NOMO-1 (cell line): ENCODE data around the gene USP26.
"Not testable (repeated sequence)": the region's sequence is repeated elsewhere in the genome, so short reads cannot be mapped to it uniquely, and the experiment has no call there.

Experiments
- DNase-seq, 2 experiments: peaks; one replicate each; lab custom pipeline; 2025; ENCODE audit not compliant: unreplicated experiment in 2 of 2; lab: John Stamatoyannopoulos, UW

Gene USP26

GRCh38 chrX:133044145-133044786 is 52.6 kb downstream of the USP26 start:
- not testable (repeated sequence) for DNase-seq

DNA sequence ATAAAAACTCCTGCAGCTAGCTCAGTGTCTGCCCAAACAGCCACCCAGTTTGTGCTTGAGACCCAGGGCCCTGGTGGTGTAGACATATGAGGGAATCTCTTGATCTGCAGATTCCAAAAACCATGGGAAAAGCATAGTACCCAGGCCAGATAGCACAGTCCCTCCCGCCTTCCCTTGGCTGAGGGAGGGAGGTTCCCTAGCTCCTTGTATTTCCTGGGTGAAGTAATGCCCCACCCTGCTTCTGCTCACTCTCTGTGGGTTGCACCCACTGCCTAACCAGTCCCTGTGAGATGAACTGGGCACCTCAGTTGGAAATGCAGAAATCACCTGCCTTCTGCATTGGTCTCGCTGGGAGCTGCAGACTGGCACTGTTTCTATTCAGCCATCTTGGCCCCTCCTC is 54.6 kb downstream of the USP26 start:
- no peak for DNase-seq

DNA sequence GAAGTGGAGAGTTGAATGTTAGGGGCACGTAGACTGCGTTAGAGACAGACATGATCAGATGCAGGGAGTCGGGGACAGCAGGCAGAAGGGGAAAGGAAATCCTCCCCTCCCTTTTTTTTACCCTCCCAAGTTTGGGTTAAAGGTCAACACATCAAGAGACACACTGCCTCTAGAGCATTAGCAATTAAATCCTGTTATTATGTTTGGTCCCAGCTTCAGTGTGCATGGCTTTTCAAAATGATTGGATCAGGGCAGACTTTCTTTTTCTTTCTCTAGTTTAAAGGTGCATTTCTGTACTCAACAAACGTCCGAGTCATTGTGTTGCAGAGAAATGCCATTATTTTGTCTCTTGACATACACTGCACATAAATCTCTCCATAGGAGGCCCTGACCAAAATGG is 63.9 kb downstream of the USP26 start:
- DNase-seq = no peak

- no peak for DNase-seq
Measured at GRCh38 chrX:133018229-133018628, 78.7 kb downstream of the USP26 start.

- no peak for DNase-seq
Measured at GRCh38 chrX:133007458-133007857, 89.5 kb downstream of the USP26 start.

DNA sequence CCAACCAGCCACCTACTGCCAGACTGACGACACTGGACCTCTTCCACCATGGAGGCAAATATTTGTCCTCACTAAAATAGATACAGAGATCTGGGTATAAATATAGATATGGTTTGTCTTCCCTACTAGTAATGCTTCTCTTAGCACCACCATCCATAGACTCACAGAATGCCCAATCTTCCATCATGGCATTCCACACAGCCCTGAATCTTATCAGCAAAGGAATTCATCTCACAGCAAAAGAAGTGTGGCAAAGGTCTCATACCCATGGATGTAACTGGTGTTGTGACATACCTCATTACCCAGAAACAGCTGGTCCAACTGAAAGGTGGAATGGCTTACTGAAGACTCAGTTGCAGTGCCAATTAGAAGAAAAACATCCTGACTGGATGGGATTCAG is 91.3 kb downstream of the USP26 start:
- no peak for DNase-seq

DNA sequence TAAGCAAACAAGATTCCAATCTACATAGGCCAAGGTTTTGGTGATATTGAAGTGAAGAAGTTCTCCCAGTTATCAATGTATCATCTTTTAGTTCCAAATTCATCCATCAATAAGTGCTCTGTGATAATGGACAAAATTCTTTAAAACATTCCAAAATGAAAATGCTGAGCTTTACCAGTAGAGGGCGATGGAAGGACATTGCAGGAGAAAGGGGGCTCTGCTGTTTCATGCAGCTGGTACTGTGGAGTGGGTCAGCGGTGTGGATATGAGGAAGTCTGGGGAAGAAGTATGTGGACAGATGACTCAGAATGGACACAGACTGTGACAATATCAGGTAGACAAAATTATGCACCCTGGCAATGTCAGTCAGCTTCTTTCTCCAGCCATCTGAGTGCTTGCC is 91.9 kb downstream of the USP26 start:
- no peak for DNase-seq

- no peak for DNase-seq
Measured at GRCh38 chrX:132999209-132999608, 97.7 kb downstream of the USP26 start.

DNA sequence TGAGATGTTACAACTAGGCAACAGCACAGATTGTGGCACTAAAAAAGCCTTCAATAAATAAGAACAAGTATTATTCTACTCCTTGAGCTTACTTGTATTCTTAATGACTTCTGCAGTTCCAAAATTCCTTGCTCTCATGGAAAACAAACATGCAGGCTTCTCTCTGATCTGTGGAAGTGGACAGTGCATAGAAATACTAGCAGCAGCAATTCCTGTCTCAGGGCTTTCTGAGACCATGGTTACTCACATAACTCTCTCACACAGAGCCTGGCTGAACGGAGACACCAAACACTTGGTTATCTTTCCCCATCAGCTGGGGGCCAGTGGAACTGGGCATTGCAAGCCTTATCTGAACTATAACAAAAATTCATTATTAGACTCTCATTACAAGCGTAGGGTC is 106.1 kb downstream of the USP26 start:
- no peak for DNase-seq

DNA sequence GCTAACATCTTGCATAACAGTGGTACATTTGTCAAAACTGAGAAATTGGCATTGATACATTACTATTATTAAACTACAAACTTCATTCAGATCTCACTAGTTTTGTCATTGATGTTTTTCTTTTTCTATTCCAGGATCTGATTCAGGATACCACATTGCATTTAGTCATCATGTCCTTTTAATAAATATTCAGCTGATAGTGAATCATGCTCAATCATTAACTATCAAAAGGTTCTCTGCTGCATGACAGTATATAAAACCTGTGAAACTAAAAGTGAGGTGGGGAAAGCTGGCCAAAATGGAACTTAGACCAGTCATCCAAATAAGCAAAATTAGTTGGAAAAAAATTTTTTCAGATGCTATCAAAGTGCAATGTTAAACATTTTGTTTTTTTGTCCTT is 110.4 kb downstream of the USP26 start:
- DNase-seq = no peak

GRCh38 chrX:132984058-132984650 is 112.8 kb downstream of the USP26 start:
- no peak for DNase-seq

GRCh38 chrX:132983496-132983895 is 113.4 kb downstream of the USP26 start:
- no peak for DNase-seq

DNA sequence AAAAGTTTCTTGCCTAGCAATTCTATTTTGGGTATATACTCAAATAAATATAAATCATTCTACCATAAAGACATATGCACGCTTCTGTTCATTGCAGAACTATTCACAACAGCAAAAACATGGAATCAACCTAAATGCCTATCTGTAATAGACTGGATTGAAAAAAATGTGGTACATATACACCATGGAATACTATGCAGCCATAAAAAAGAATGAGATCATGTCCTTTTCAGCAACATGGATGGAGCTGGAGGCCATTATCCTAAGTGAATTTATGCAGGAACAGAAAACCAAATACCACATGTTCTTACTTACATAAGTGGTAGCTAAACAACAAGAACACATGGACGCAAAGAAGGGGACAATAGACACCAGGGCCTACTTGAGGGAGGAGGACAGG is 116.9 kb downstream of the USP26 start:
- DNase-seq = not testable (repeated sequence)
